Uterus (tissue), 4 donors: ENCODE data around the gene LRRC4B. TPM values are rescaled to one million over a fixed set of nuclear protein-coding genes. Genes with fewer than 3 reads are reported as not detected.

Experiments used
- DNase-seq, 2 donors: peaks; one replicate each; pipeline ENCODE4 v3.0.0-alpha.2; 2019 to 2020
- H3K27ac ChIP-seq, 2 donors: fragments of 200-600 bp; sonication (generic); 1 replicate in 1 of 2; 2 replicates in 1 of 2; pipeline ENCODE4 v1.5.1; 2016 to 2018
- H3K27me3 ChIP-seq, 2 donors: fragments of 200-600 bp; sonication (generic); one replicate each; pipeline ENCODE4 v1.5.1; 2018 to 2019; ENCODE audit warnings: control low read depth in 1 of 2
- H3K36me3 ChIP-seq, 2 donors: fragments of 200-600 bp; sonication (generic); one replicate each; pipeline ENCODE4 v1.5.1; 2019; ENCODE audit warnings: control low read depth in 1 of 2
- H3K4me1 ChIP-seq, 2 donors: fragments of 200-600 bp; sonication (generic); one replicate each; pipeline ENCODE4 v1.5.1; 2018 to 2019; ENCODE audit warnings: control low read depth in 1 of 2
- H3K4me3 ChIP-seq, 2 donors: fragments of 200-600 bp; sonication (generic); 1 replicate in 1 of 2; 2 replicates in 1 of 2; pipeline ENCODE4 v1.5.1; 2018 to 2019; ENCODE audit warnings: mild to moderate bottlenecking in 1 of 2
- H3K9me3 ChIP-seq, 2 donors: fragments of 200-600 bp; sonication (generic); one replicate each; pipeline ENCODE4 v1.5.1; 2019; ENCODE audit warnings: control low read depth in 1 of 2
- POLR2A ChIP-seq, 2 donors: fragments of 450-650 bp; IDR thresholded peaks; one replicate each; pipeline ENCODE4 v1.6.1; 2016; ENCODE audit warnings: antibody characterized with exemption in 2 of 2, mild to moderate bottlenecking in 1 of 2, moderate library complexity in 1 of 2
- intact Hi-C: fragments of 100-400 bp; cut with DNase I; formaldehyde crosslinking; loops from one replicate; pipeline ENCODE4 v1.15.1; 2023; ENCODE audit warnings: low total_unique reads
- total RNA-seq, 4 donors: library from RNA; depleted of rRNA in 3 of 4; stranded (reverse); fragments of >200 nt in 3 of 4; gene quantifications; one replicate each; pipeline versions ENCODE4 v1.1.0 to v1.2.4, GENCODE V29; 2014 to 2023
- TF ChIP-seq, protein P1 (sequence below), 4 experiments: fragments of 200-600 bp in 2 of 4; fragments of 450-650 bp in 2 of 4; sonication (generic) in 2 of 4; IDR thresholded peaks; one replicate each; pipeline ENCODE4 v1.5.1; 2016 to 2019; ENCODE audit warnings: antibody characterized with exemption in 4 of 4, mild to moderate bottlenecking in 2 of 4, moderate library complexity in 1 of 4
- donor health status: DM: yes; HTN: yes; CAD: no.

LRRC4B gene
- total RNA-seq, 4 donors from 2014 or later: 2.4 to 38.0 (median 13.2) TPM

GRCh38 chr19:50507376-50507775, 60.9 kb downstream of the LRRC4B start:
- intact Hi-C loops: no loop called here
- no peak for TF ChIP-seq POLR2A (IDR thresholded peaks at IDR 0.05)
- TF ChIP-seq, protein P1, sequence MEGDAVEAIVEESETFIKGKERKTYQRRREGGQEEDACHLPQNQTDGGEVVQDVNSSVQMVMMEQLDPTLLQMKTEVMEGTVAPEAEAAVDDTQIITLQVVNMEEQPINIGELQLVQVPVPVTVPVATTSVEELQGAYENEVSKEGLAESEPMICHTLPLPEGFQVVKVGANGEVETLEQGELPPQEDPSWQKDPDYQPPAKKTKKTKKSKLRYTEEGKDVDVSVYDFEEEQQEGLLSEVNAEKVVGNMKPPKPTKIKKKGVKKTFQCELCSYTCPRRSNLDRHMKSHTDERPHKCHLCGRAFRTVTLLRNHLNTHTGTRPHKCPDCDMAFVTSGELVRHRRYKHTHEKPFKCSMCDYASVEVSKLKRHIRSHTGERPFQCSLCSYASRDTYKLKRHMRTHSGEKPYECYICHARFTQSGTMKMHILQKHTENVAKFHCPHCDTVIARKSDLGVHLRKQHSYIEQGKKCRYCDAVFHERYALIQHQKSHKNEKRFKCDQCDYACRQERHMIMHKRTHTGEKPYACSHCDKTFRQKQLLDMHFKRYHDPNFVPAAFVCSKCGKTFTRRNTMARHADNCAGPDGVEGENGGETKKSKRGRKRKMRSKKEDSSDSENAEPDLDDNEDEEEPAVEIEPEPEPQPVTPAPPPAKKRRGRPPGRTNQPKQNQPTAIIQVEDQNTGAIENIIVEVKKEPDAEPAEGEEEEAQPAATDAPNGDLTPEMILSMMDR (IDR thresholded peaks at IDR 0.05): no peak
- Histone ChIP-seq H3K27ac (no peak overlapping the region), H3K36me3 (no peaks in the 10 kb centered on the region), H3K9me3 (no peaks in the 10 kb centered on the region), H3K4me3 (no peak overlapping the region), H3K4me1 (peaks cover 0 to 7% of the 10 kb centered on the region in 2 donors), H3K27me3 (no peaks in the 10 kb centered on the region)
- DNase-seq: no peak

- H3K4me1 ChIP-seq: peaks cover 0 to 7% of the 10 kb centered on the region in 2 donors
- TF ChIP-seq POLR2A (IDR thresholded peaks at IDR 0.05): no peak
- TF ChIP-seq, protein P1 (IDR thresholded peaks at IDR 0.05): no peak
- intact Hi-C loops: no loop called here
- H3K4me3 ChIP-seq: no peak overlapping the region
- DNase-seq: no peak
- H3K36me3 ChIP-seq: no peaks in the 10 kb centered on the region
- H3K27ac ChIP-seq: no peak overlapping the region
- H3K9me3 ChIP-seq: no peaks in the 10 kb centered on the region
- no peaks in the 10 kb centered on the region for H3K27me3 ChIP-seq
Observed at GRCh38 chr19:50506700-50507099, 61.5 kb downstream of the LRRC4B start.

DNA sequence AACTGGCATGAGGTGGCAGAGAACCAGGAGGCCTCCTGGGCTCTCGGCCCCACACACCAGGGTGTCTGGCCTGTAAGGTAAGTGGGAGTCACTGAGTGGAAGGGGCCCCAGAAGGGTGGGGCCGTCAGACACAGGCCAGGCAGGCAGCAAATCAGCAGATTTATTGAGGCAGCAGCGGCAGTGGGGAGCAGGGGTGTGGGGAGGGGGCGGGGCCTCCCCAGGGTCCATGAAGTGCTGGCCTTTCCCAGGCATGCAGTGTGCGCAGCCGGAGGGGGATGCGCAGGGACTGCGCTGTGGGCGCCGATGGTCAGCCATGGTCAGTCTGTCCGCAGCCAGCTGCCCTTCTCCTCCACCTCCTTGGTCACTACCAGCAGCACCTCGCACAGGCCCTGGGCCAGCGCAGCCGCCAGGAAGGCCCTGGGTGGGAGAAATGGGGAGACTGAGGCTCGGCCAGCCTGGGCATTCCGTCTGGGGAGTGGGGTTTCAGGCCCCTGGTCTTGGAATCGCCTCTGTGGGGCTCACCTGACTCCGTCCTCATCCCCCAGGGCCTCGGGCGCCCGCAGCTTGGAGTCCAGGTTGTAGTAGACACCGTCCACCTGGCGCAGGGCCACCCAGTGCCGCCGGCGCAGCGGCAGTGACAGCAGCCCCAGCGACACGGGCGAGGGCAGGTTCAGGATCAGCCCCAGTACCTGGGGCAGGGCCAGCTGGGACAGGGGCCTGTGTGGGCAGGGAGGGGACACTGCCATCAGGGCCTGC, 62.2 kb downstream of the LRRC4B start:
- Histone ChIP-seq H3K9me3 (no peaks in the 10 kb centered on the region), H3K4me3 (no peak overlapping the region), H3K4me1 (peaks cover 0 to 7% of the 10 kb centered on the region in 2 donors), H3K27ac (no peak overlapping the region), H3K36me3 (no peaks in the 10 kb centered on the region), H3K27me3 (no peaks in the 10 kb centered on the region)
- DNase-seq: no peak
- intact Hi-C loops: no loop called here
- TF ChIP-seq POLR2A (IDR thresholded peaks at IDR 0.05): no peak
- TF ChIP-seq, protein P1 (IDR thresholded peaks at IDR 0.05): no peak

DNA sequence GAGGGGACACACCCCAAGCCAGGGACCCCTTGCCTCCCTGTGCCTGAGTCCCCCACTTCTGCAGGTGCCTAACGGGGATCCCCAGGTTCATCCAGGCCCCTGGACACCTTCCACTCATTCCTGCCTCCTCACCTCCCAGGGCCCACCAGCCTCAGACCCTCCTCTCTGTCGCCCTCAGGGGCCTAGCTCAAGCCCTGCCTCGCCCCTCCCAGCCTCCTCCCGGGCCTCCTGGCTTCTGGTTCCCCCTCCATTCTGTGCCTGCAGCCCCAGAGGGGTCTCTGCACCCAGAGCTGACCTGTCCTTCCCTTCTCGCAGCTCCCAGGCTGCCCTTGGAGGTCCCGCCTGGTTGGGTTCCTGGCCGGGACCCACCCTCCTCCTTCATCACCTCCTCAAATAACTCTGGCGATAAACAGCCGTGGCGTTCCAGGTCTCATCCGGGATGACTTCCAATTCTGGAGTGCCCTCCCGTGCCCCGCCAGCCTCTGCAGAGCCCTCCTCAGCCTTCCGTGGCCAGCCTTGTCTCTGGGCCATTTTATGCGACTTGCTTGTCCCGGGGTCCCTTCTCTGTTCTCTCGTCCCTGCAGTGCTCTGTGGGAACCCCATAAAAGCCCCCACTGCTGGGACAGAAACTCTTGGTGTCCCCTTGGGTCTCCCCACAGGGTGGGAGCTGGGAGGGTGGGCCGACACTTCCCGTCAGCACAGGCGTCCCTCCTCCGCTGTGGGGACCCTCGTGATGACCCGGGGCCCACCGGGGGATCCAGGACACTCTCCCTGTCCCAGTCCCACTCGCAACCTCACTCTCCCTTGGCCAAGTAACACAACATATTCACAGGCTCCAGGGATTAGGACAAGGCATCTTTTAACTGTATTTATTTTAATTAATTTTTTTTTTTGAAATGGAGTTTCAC, 66.4 kb downstream of the LRRC4B start:
- no peak for TF ChIP-seq POLR2A (IDR thresholded peaks at IDR 0.05)
- TF ChIP-seq, protein P1 (IDR thresholded peaks at IDR 0.05): no peak
- Histone ChIP-seq H3K27me3 (no peaks in the 10 kb centered on the region), H3K4me3 (no peak overlapping the region), H3K27ac (no peak overlapping the region), H3K4me1 (no peaks in the 10 kb centered on the region), H3K9me3 (no peaks in the 10 kb centered on the region), H3K36me3 (no peaks in the 10 kb centered on the region)
- intact Hi-C loops: no loop called here
- no peak for DNase-seq

DNA sequence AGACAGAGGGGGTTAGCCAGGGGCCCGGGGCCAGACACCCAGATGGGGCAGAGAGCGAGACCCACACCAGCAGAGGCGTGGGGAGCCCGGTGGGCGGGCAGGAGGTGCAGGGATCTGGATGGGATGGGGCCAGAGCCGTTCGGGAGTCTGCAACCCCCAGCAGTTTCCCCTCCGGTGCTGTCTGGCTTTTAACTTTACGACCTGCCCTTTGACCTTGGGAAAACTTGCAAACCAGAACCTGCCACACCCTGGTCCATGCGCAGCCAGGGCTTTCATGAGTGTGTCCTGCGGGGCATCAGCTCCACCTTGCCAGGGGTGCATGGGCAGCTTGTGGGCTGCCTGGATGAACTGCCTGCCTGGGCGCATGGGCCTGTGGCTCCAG, 67.1 kb downstream of the LRRC4B start:
- DNase-seq: no peak
- H3K9me3 ChIP-seq: no peaks in the 10 kb centered on the region
- intact Hi-C loops: no loop called here
- no peak overlapping the region for H3K27ac ChIP-seq
- H3K4me1 ChIP-seq: no peaks in the 10 kb centered on the region
- no peak for TF ChIP-seq POLR2A (IDR thresholded peaks at IDR 0.05)
- TF ChIP-seq, protein P1 (IDR thresholded peaks at IDR 0.05): no peak
- no peaks in the 10 kb centered on the region for H3K27me3 ChIP-seq
- no peaks in the 10 kb centered on the region for H3K36me3 ChIP-seq
- no peak overlapping the region for H3K4me3 ChIP-seq
